Measurements from ENCODE around the gene ILRUN. TPM values are rescaled to one million over a fixed set of nuclear protein-coding genes. Genes with fewer than 3 reads are reported as not detected.
"Not testable (repeated sequence)": the region's sequence is repeated elsewhere in the genome, so short reads cannot be mapped to it uniquely, and the experiment has no call there.

The ILRUN gene
- total RNA-seq, 1 donor from 2014 or later = 58.9 TPM

DNA sequence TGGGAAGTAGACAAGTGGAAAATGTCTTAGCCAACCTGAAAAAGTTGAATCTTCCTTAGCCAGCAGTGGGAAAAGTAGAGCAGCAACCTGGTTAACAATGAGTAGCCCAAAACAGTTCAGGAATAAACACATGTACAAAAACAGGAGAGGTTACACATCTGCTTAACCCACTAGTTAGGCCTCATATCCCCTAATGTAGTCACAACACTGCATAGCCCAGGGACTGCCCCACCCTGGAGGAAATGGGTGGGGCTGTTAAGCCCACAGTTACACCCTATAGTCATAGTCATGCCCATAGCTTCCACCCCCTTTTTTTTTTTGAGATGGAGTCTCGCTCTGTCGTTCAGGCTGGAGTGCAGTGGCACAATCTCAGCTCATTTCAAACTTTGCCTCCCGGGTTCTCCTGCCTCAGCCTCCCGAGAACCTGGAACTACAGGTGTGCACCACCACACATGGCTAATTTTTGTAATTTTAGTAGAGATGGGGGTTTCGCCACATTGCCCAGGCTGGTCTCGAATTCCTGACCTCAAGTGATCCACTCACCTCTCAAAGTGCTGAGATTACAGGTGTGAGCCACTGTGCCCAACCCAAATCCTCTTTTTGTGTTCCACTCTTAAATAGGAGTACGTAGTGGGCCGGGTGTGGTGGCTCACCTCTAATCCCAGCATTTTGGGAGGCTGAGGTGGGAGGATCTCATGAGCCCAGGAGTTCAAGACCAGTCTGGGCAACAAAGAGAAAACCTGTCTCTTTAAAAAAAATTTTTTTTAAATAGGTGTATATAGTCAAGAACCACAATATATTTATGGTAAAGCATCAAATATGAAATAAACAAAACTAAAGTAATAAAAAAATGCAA, 24.5 kb downstream of the ILRUN start:
- no peak overlapping the region for H3K4me3 Mint-ChIP-seq (ENCODE audit: unreplicated experiment)
- DNase-seq (ENCODE audit: low spot score) = no peak
- TF ChIP-seq, protein P1, sequence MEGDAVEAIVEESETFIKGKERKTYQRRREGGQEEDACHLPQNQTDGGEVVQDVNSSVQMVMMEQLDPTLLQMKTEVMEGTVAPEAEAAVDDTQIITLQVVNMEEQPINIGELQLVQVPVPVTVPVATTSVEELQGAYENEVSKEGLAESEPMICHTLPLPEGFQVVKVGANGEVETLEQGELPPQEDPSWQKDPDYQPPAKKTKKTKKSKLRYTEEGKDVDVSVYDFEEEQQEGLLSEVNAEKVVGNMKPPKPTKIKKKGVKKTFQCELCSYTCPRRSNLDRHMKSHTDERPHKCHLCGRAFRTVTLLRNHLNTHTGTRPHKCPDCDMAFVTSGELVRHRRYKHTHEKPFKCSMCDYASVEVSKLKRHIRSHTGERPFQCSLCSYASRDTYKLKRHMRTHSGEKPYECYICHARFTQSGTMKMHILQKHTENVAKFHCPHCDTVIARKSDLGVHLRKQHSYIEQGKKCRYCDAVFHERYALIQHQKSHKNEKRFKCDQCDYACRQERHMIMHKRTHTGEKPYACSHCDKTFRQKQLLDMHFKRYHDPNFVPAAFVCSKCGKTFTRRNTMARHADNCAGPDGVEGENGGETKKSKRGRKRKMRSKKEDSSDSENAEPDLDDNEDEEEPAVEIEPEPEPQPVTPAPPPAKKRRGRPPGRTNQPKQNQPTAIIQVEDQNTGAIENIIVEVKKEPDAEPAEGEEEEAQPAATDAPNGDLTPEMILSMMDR (IDR thresholded peaks at IDR 0.05; ENCODE audit: unreplicated experiment) = no peak
- no peaks in the 10 kb centered on the region for H3K36me3 Mint-ChIP-seq (ENCODE audit: low read depth, unreplicated experiment)
- H3K27ac Mint-ChIP-seq (ENCODE audit: unreplicated experiment) = peak overlapping the region; percentile 96
- H3K9me3 Mint-ChIP-seq (ENCODE audit: unreplicated experiment) = no peaks in the 10 kb centered on the region
- no peaks in the 10 kb centered on the region for H3K27me3 Mint-ChIP-seq (ENCODE audit: unreplicated experiment)
- H3K4me1 Mint-ChIP-seq (ENCODE audit: unreplicated experiment) = peaks cover 22% of the 10 kb centered on the region

- Mint-ChIP-seq H3K9me3 (ENCODE audit: unreplicated experiment) (no peaks in the 10 kb centered on the region), H3K4me3 (ENCODE audit: unreplicated experiment) (no peak overlapping the region), H3K36me3 (ENCODE audit: low read depth, unreplicated experiment) (no peaks in the 10 kb centered on the region), H3K27me3 (ENCODE audit: unreplicated experiment) (no peaks in the 10 kb centered on the region), H3K27ac (ENCODE audit: unreplicated experiment) (peak overlapping the region; percentile 21), H3K4me1 (ENCODE audit: unreplicated experiment) (peaks cover 22% of the 10 kb centered on the region)
- no peak for DNase-seq (ENCODE audit: low spot score)
- TF ChIP-seq, protein P1 (IDR thresholded peaks at IDR 0.05; ENCODE audit: unreplicated experiment) = no peak
Measured at GRCh38 chr6:34671367-34671766, 25.2 kb downstream of the ILRUN start.

- H3K4me1 Mint-ChIP-seq (ENCODE audit: unreplicated experiment) = peaks cover 28% of the 10 kb centered on the region
- H3K9me3 Mint-ChIP-seq (ENCODE audit: unreplicated experiment); H3K27ac Mint-ChIP-seq (ENCODE audit: unreplicated experiment); H3K36me3 Mint-ChIP-seq (ENCODE audit: low read depth, unreplicated experiment); DNase-seq (ENCODE audit: low spot score); H3K27me3 Mint-ChIP-seq (ENCODE audit: unreplicated experiment); H3K4me3 Mint-ChIP-seq (ENCODE audit: unreplicated experiment): not testable (repeated sequence)
Measured at GRCh38 chr6:34668799-34669198, 27.8 kb downstream of the ILRUN start.

GRCh38 chr6:34667481-34668238, 28.9 kb downstream of the ILRUN start:
- Mint-ChIP-seq H3K27ac (ENCODE audit: unreplicated experiment) (no peak overlapping the region), H3K27me3 (ENCODE audit: unreplicated experiment) (no peaks in the 10 kb centered on the region), H3K4me3 (ENCODE audit: unreplicated experiment) (no peak overlapping the region), H3K4me1 (ENCODE audit: unreplicated experiment) (peaks cover 19% of the 10 kb centered on the region), H3K36me3 (ENCODE audit: low read depth, unreplicated experiment) (no peaks in the 10 kb centered on the region), H3K9me3 (ENCODE audit: unreplicated experiment) (no peaks in the 10 kb centered on the region)
- no peak for DNase-seq (ENCODE audit: low spot score)
- TF ChIP-seq, protein P1 (IDR thresholded peaks at IDR 0.05; ENCODE audit: unreplicated experiment) = no peak

GRCh38 chr6:34665019-34665418, 31.5 kb downstream of the ILRUN start:
- H3K9me3 Mint-ChIP-seq (ENCODE audit: unreplicated experiment) = no peaks in the 10 kb centered on the region
- no peaks in the 10 kb centered on the region for H3K36me3 Mint-ChIP-seq (ENCODE audit: low read depth, unreplicated experiment)
- TF ChIP-seq, protein P1 (IDR thresholded peaks at IDR 0.05; ENCODE audit: unreplicated experiment) = no peak
- H3K27me3 Mint-ChIP-seq (ENCODE audit: unreplicated experiment) = no peaks in the 10 kb centered on the region
- H3K27ac Mint-ChIP-seq (ENCODE audit: unreplicated experiment) = no peak overlapping the region
- peaks cover 9% of the 10 kb centered on the region for H3K4me1 Mint-ChIP-seq (ENCODE audit: unreplicated experiment)
- no peak overlapping the region for H3K4me3 Mint-ChIP-seq (ENCODE audit: unreplicated experiment)
- no peak for DNase-seq (ENCODE audit: low spot score)
